K562 (cell line): ENCODE results near the gene CCSER2. TPM values are rescaled to one million over a fixed set of nuclear protein-coding genes. Genes with fewer than 3 reads are reported as not detected.

Experiments used
- ATAC-seq: fragments of 200-7000 bp; cut with Tn5 transposase; 3 replicates; pipeline ENCODE4 v1.9.1; 2020; ENCODE audit warnings: moderate library complexity
- BruUV-seq: library from RNA; stranded (reverse); fragments of 400-500 nt; replicated peaks from 2 replicates; lab custom pipeline; 2021; lab: Mats Ljungman, UMichigan
- CTCF ChIA-PET: fragments of 300-600 bp; formaldehyde crosslinking; extraction: SDS; loops from one replicate; lab custom pipeline; 2021; ENCODE audit warnings: low intra/inter-chr PET ratio; lab: Yijun Ruan, JAX
- POLR2A ChIA-PET: fragments of 300-600, 350-650 bp; sonication (Branson Sonifier 250); formaldehyde crosslinking; extraction: SDS; loops from one replicate; lab custom pipeline; 2021; ENCODE audit warnings: antibody characterized with exemption, inconsistent platforms; lab: Yijun Ruan, JAX
- DNase-seq, 4 experiments: peaks; one replicate each; pipeline versions ENCODE4 v3.0.0 to v3.0.0-alpha.2; 2011 to 2018; ENCODE audit warnings: low spot score in 3 of 4, mixed read lengths in 3 of 4; ENCODE audit errors: extremely low read depth in 1 of 4
- FAIRE-seq: peaks from 2 replicates; lab custom pipeline; 2011; peaks lifted over from hg19 to GRCh38; lab: Jason Lieb, UNC
- H2AFZ ChIP-seq: 2 replicates; pipeline ENCODE4 v1.6.0; 2011; ENCODE audit warnings: low read depth, low read length, control low read depth, inconsistent platforms
- H3K27ac ChIP-seq: fragments of 200-600 bp; 3 replicates; pipeline ENCODE4 v1.8.0; 2011; ENCODE audit warnings: low read depth, mild to moderate bottlenecking, control low read depth, inconsistent platforms, low read length, moderate library complexity, mixed read lengths; ENCODE audit errors: extremely low read depth
- H3K27me3 ChIP-seq, 2 experiments: fragments of 300-600 bp in 1 of 2; 2 replicates in 1 of 2; 3 replicates in 1 of 2; pipeline versions ENCODE4 v1.6.0 to v1.8.0; 2011; ENCODE audit warnings: inconsistent platforms in 2 of 2, low read length in 2 of 2, mild to moderate bottlenecking in 1 of 2, mixed read lengths in 1 of 2, moderate library complexity in 1 of 2; ENCODE audit not compliant: control insufficient read depth in 2 of 2, insufficient read depth in 2 of 2
- H3K36me3 ChIP-seq: fragments of 300-600 bp; 3 replicates; pipeline ENCODE4 v1.8.0; 2011; ENCODE audit warnings: mild to moderate bottlenecking, low read length, inconsistent platforms; ENCODE audit not compliant: control insufficient read depth, insufficient read depth
- H3K4me1 ChIP-seq, 2 experiments: fragments of 200-600 bp in 1 of 2; replicated peaks in 1 of 2; 2 replicates in 1 of 2; 3 replicates in 1 of 2; pipeline versions ENCODE4 v1.5.1 to v1.8.0; 2011; ENCODE audit warnings: inconsistent platforms in 2 of 2, low read length in 2 of 2, mild to moderate bottlenecking in 1 of 2, mixed read lengths in 1 of 2, moderate library complexity in 1 of 2; ENCODE audit not compliant: control insufficient read depth in 2 of 2, insufficient read depth in 2 of 2
- H3K4me2 ChIP-seq: 2 replicates; pipeline ENCODE4 v1.6.1; 2011; ENCODE audit warnings: low read length, control low read depth, inconsistent platforms, mixed read lengths; ENCODE audit not compliant: insufficient read depth
- H3K4me3 ChIP-seq: fragments of 200-600 bp; sonication (generic), shearing (Covaris generic); 2 replicates; pipeline ENCODE4 v1.5.1; 2016; ENCODE audit warnings: control low read depth, inconsistent platforms
- H3K79me2 ChIP-seq: fragments of 200-600 bp; 3 replicates; pipeline ENCODE4 v1.8.0; 2011; ENCODE audit warnings: low read length, inconsistent platforms; ENCODE audit not compliant: control insufficient read depth, insufficient read depth
- H3K9ac ChIP-seq, 2 experiments: 2 replicates each; pipeline versions ENCODE4 v1.6.0 to v1.6.1; 2011; ENCODE audit warnings: low read depth in 2 of 2, low read length in 2 of 2, control low read depth in 1 of 2, inconsistent platforms in 1 of 2, mild to moderate bottlenecking in 1 of 2, mixed read lengths in 1 of 2; ENCODE audit not compliant: insufficient read depth in 1 of 2
- H3K9me1 ChIP-seq: one replicate; pipeline ENCODE4 v1.6.0; 2011; ENCODE audit warnings: inconsistent platforms, mild to moderate bottlenecking, low read length, moderate library complexity; ENCODE audit not compliant: control insufficient read depth, insufficient read depth
- H3K9me3 ChIP-seq: replicated peaks from 2 replicates; pipeline ENCODE4 v1.5.1; 2011; ENCODE audit warnings: low read depth, low read length, inconsistent platforms; ENCODE audit not compliant: control insufficient read depth, insufficient read depth
- H4K20me1 ChIP-seq: replicated peaks from 2 replicates; pipeline ENCODE4 v1.6.1; 2011; ENCODE audit warnings: low read length, inconsistent platforms, mixed read lengths; ENCODE audit not compliant: control insufficient read depth, insufficient read depth
- FOXJ3 ChIP-seq: sonication (generic); formaldehyde crosslinking; IDR thresholded peaks from 2 replicates; pipeline ENCODE4 v1.4.0; 2020; ENCODE audit warnings: mild to moderate bottlenecking, missing genetic modification reagents
- KLF1 ChIP-seq: fragments of 450-650 bp; IDR thresholded peaks from 2 replicates; pipeline ENCODE4 v1.6.1; 2016; ENCODE audit warnings: missing genetic modification characterization, missing compliant biosample characterization
- ZNF280B ChIP-seq: fragments of 250-450 bp; sonication (Bioruptor Pico); IDR thresholded peaks from 2 replicates; pipeline ENCODE4 v1.5.1; 2021; ENCODE audit warnings: mild to moderate bottlenecking
- WGBS: fragments of 100-300 bp; shearing (Covaris generic); methylation state at CpG from one replicate; pipeline ENCODE4 v1.1.6; 2016; ENCODE audit warnings: low coverage, mixed read lengths; ENCODE audit not compliant: insufficient coverage; ENCODE audit errors: missing lambda C conversion rate; 5-methylcytosine and 5-hydroxymethylcytosine counted together
- in situ Hi-C: fragments of 300-500 bp; cut with MboI; formaldehyde crosslinking; loops from 4 replicates; pipeline ENCODE4 v1.15.0; 2018; ENCODE audit warnings: inconsistent platforms, mixed read lengths
- intact Hi-C: fragments of 100-400 bp; cut with micrococcal nuclease; formaldehyde crosslinking; loops from 2 replicates; pipeline ENCODE4 v1.14.2; 2022
- polyA plus RNA-seq, 8 experiments: library from polyadenylated mRNA; depleted of rRNA in 4 of 8; stranded (reverse) in 5 of 8; unstranded in 3 of 8; fragments of >200 nt; fragmentation: Nextera tagmentation in 2 of 8; fragmentation: Illumina TruSeq in 1 of 8; extraction: Ambion mirVana in 2 of 8; extraction: Trizol in 1 of 8; gene quantifications; 2 replicates each; pipeline versions ENCODE4 v1.2.1 to v1.2.3, GENCODE V29; 2011 to 2014; ENCODE audit warnings: inconsistent platforms in 1 of 8, missing spikeins in 1 of 8
- total RNA-seq, 7 experiments: library from RNA; depleted of rRNA in 6 of 7; stranded (reverse); fragments of >200 nt in 6 of 7; fragmentation: Illumina TruSeq in 2 of 7; extraction: Trizol in 2 of 7; gene quantifications; 2 replicates each; pipeline versions ENCODE4 v1.2.1 to v1.2.3, GENCODE V29; 2011 to 2021; ENCODE audit warnings: low replicate concordance in 1 of 7

The CCSER2 gene
- total and polyA plus RNA-seq, 9 of the 15 experiments (the other 6 are each of a cell fraction or from before 2014, with no cell fraction given), result 2.7 to 15.1 (median 9.7) TPM

DNA sequence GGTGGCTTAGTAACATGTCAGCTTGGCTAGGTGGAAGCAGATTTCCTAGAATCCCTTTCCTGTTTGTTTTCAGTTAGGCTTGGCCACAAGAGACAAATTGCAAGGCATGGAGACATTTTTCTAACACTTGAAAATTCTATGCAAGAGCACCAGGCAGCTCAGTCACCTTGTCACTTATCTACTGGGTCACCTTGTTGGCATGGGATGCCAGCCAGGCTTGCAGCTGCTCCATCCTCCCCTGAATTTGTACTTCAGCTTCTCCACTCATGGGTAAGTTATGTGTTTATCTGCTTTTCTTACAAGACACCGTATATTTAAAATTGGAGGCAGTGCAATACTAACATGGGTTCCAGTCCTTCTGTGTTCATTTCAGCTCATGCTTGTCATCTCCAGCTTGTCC is 40.2 kb upstream of the CCSER2 start:
- ChIA-PET POLR2A (no interaction called here), CTCF (no interaction called here)
- H4K20me1 ChIP-seq, result no peaks in the 10 kb centered on the region
- no peak overlapping the region for H2AFZ ChIP-seq
- no peak for FAIRE-seq
- H3K27ac ChIP-seq, result no peak overlapping the region
- H3K4me1 ChIP-seq, result peaks cover under 1 to 1% of the 10 kb centered on the region in 2 experiments; a peak in 4 of 5 replicates
- intact Hi-C loops (no loop called here), in situ Hi-C loops (no loop called here)
- H3K27me3 ChIP-seq, result no peaks in the 10 kb centered on the region
- H3K79me2 ChIP-seq, result no peaks in the 10 kb centered on the region
- no peak overlapping the region for H3K9ac ChIP-seq
- TF ChIP-seq KLF1 (no peak), FOXJ3 (CRISPR knock-in tag) (0 out of 2 replicates have a peak, but pooled peaks have one; percentile 26), ZNF280B (no peak)
- TF ChIP-seq, all 486 proteins: peak for 1
- ATAC-seq (no peak), DNase-seq (no peak)
- Histone ChIP-seq H3K4me2 (no peak overlapping the region), H3K4me3 (no peak overlapping the region), H3K9me3 (no peaks in the 10 kb centered on the region), H3K36me3 (no peaks in the 10 kb centered on the region), H3K9me1 (peaks cover under 1% of the 10 kb centered on the region)
- 4% methylated on average over 1 of the region's 1 CpG for WGBS
- BruUV-seq, result no TSS peak
